Measurements from ENCODE around the gene GATAD2B.

The GATAD2B gene

GRCh38 chr1:153799566-153800465, 123.0 kb downstream of the GATAD2B start:
- Histone ChIP-seq H3K9me3 (ENCODE audit: control insufficient read depth in 1 of 2, low read length in 2 of 2) (no peaks in the 10 kb centered on the region), H3K4me1 (ENCODE audit: control insufficient read depth in 1 of 2, insufficient read depth in 2 of 2, low read length in 2 of 2) (no peaks in the 10 kb centered on the region), H3K27ac (ENCODE audit: low read depth, low read length) (no peak overlapping the region), H3K4me3 (ENCODE audit: low read depth in 1 of 2, low read length in 2 of 2) (no peak overlapping the region), H3K36me3 (ENCODE audit: control insufficient read depth in 1 of 2, insufficient read depth in 2 of 2, low read length in 2 of 2) (no peaks in the 10 kb centered on the region), H3K9ac (ENCODE audit: low read depth in 1 of 2, low read length in 2 of 2) (no peak overlapping the region), H3K27me3 (ENCODE audit: control insufficient read depth in 1 of 2, insufficient read depth in 2 of 2, low read length in 2 of 2) (no peaks in the 10 kb centered on the region)

- Histone ChIP-seq H3K4me3 (ENCODE audit: low read depth in 1 of 2, low read length in 2 of 2) (no peak overlapping the region), H3K9me3 (ENCODE audit: control insufficient read depth in 1 of 2, low read length in 2 of 2) (no peaks in the 10 kb centered on the region), H3K9ac (ENCODE audit: low read depth in 1 of 2, low read length in 2 of 2) (no peak overlapping the region), H3K36me3 (ENCODE audit: control insufficient read depth in 1 of 2, insufficient read depth in 2 of 2, low read length in 2 of 2) (no peaks in the 10 kb centered on the region), H3K27ac (ENCODE audit: low read depth, low read length) (no peak overlapping the region), H3K4me1 (ENCODE audit: control insufficient read depth in 1 of 2, insufficient read depth in 2 of 2, low read length in 2 of 2) (no peaks in the 10 kb centered on the region), H3K27me3 (ENCODE audit: control insufficient read depth in 1 of 2, insufficient read depth in 2 of 2, low read length in 2 of 2) (no peaks in the 10 kb centered on the region)
These were observed 123.8 kb downstream of the GATAD2B start for GRCh38 chr1:153799016-153799415.

DNA sequence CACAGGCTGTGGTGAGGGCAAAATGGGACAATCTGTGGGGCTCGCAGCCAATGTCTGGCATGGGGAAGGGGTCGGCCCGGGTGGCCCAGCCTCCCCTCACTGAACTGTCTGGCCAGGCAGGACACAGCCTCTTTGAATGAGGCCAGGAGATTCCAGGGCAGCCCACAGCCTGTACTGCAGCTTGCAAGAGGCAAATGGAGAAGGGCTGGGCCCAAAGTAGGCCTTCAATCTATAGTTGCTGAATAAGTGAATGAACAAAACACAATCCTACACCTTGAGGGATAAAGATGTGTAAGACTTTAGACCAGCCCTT, 124.3 kb downstream of the GATAD2B start:
- no peak overlapping the region for H3K9ac ChIP-seq (ENCODE audit: low read depth in 1 of 2, low read length in 2 of 2)
- H3K4me3 ChIP-seq (ENCODE audit: low read depth in 1 of 2, low read length in 2 of 2) = no peak overlapping the region
- no peak overlapping the region for H3K27ac ChIP-seq (ENCODE audit: low read depth, low read length)
- H3K36me3 ChIP-seq (ENCODE audit: control insufficient read depth in 1 of 2, insufficient read depth in 2 of 2, low read length in 2 of 2) = no peaks in the 10 kb centered on the region
- H3K4me1 ChIP-seq (ENCODE audit: control insufficient read depth in 1 of 2, insufficient read depth in 2 of 2, low read length in 2 of 2) = no peaks in the 10 kb centered on the region
- H3K9me3 ChIP-seq (ENCODE audit: control insufficient read depth in 1 of 2, low read length in 2 of 2) = no peaks in the 10 kb centered on the region
- no peaks in the 10 kb centered on the region for H3K27me3 ChIP-seq (ENCODE audit: control insufficient read depth in 1 of 2, insufficient read depth in 2 of 2, low read length in 2 of 2)

DNA sequence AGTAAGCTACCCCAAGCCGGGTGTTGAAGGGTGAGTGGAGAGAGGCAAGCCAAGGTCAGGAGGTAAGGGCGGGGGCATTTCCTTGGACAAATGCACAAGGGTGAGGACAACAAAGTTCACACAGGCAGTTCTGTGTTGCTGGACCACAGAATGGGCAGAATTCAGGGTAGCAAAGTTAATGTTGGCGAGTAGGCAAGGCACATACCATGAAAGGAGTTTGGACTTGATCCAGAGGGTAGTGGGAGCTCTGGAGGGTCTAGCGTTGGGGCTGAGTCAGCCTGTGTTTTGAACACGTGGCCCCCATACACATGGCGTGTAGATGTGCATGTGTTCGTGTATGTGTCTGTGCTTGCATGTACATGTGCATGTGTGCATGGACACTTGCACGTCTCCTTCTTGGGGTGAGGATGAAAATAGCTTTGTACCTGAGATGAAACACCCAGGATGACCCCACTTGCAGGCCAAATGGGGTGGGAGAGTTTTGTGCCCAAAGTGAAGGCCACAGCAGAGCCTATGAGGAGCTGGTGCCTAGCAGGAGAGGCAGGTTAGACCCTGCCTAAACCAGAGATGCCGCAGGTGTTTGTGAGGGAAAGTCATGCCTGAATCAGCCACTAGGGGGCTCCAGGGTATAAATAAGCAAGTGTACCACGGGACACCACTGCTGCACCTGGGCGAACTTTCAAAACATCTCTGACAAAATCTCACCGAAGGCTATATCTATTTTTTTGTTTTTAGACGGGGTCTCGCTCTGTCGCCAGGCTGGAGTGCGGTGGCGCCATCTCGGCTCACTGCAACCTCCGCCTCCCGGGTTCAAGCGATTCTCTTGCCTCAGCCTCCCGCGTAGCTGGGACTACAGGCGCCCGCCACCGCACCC, 125.7 kb downstream of the GATAD2B start:
- no peak overlapping the region for H3K4me3 ChIP-seq (ENCODE audit: low read depth in 1 of 2, low read length in 2 of 2)
- H3K36me3 ChIP-seq (ENCODE audit: control insufficient read depth in 1 of 2, insufficient read depth in 2 of 2, low read length in 2 of 2) = no peaks in the 10 kb centered on the region
- no peak overlapping the region for H3K9ac ChIP-seq (ENCODE audit: low read depth in 1 of 2, low read length in 2 of 2)
- H3K27me3 ChIP-seq (ENCODE audit: control insufficient read depth in 1 of 2, insufficient read depth in 2 of 2, low read length in 2 of 2) = no peaks in the 10 kb centered on the region
- H3K27ac ChIP-seq (ENCODE audit: low read depth, low read length) = no peak overlapping the region
- H3K4me1 ChIP-seq (ENCODE audit: control insufficient read depth in 1 of 2, insufficient read depth in 2 of 2, low read length in 2 of 2) = no peaks in the 10 kb centered on the region
- no peaks in the 10 kb centered on the region for H3K9me3 ChIP-seq (ENCODE audit: control insufficient read depth in 1 of 2, low read length in 2 of 2)

DNA sequence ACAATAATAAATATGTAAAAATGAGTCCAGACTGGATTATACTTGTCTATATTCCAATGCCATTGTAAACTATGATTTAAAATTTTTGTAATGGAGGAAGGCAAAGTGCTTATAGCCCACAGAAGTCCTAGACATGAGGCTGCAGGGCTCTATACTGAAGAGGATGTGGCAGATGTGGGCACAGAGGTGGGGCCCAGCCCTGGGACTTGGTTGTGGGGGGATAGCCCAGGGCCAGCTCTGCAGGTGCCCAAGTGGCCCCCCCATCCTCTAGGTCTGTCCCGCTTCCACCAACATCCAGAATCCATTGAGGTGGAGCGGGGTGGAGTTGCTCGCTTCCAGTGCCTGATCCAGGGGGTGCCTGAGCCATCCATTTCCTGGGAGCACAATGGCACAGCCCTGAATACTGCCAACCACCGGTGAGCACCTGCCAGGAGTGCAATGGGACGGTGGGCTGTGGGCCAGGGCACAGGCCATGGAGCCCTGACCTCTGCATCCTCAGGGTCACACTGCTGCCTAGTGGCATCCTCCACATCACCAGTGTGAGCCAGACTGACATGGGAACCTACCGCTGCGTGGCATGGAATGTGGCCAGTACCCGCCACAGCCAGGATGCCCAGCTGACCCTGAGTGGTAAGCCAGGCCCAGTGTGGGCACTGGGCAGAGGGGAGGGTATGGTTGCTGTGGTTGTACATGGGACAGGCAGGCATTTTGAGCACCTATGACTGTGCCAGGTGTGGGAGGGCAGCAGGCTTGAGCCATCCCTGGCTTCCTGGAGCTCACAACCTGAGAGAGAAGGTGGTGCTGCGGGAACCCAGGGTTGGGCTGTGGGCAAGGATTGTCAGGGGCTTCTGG, 126.6 kb downstream of the GATAD2B start:
- Histone ChIP-seq H3K9me3 (ENCODE audit: control insufficient read depth in 1 of 2, low read length in 2 of 2) (no peaks in the 10 kb centered on the region), H3K27me3 (ENCODE audit: control insufficient read depth in 1 of 2, insufficient read depth in 2 of 2, low read length in 2 of 2) (no peaks in the 10 kb centered on the region), H3K27ac (ENCODE audit: low read depth, low read length) (no peak overlapping the region), H3K4me1 (ENCODE audit: control insufficient read depth in 1 of 2, insufficient read depth in 2 of 2, low read length in 2 of 2) (peaks cover 0 to 7% of the 10 kb centered on the region in 2 donors), H3K36me3 (ENCODE audit: control insufficient read depth in 1 of 2, insufficient read depth in 2 of 2, low read length in 2 of 2) (no peaks in the 10 kb centered on the region), H3K9ac (ENCODE audit: low read depth in 1 of 2, low read length in 2 of 2) (no peak overlapping the region), H3K4me3 (ENCODE audit: low read depth in 1 of 2, low read length in 2 of 2) (no peak overlapping the region)

- Histone ChIP-seq H3K9me3 (ENCODE audit: control insufficient read depth in 1 of 2, low read length in 2 of 2) (no peaks in the 10 kb centered on the region), H3K4me1 (ENCODE audit: control insufficient read depth in 1 of 2, insufficient read depth in 2 of 2, low read length in 2 of 2) (peaks cover 2 to 8% of the 10 kb centered on the region in 2 donors), H3K27me3 (ENCODE audit: control insufficient read depth in 1 of 2, insufficient read depth in 2 of 2, low read length in 2 of 2) (no peaks in the 10 kb centered on the region), H3K9ac (ENCODE audit: low read depth in 1 of 2, low read length in 2 of 2) (no peak overlapping the region), H3K36me3 (ENCODE audit: control insufficient read depth in 1 of 2, insufficient read depth in 2 of 2, low read length in 2 of 2) (no peaks in the 10 kb centered on the region), H3K4me3 (ENCODE audit: low read depth in 1 of 2, low read length in 2 of 2) (no peak overlapping the region), H3K27ac (ENCODE audit: low read depth, low read length) (no peak overlapping the region)
These were observed 127.4 kb downstream of the GATAD2B start for GRCh38 chr1:153795330-153795837.

DNA sequence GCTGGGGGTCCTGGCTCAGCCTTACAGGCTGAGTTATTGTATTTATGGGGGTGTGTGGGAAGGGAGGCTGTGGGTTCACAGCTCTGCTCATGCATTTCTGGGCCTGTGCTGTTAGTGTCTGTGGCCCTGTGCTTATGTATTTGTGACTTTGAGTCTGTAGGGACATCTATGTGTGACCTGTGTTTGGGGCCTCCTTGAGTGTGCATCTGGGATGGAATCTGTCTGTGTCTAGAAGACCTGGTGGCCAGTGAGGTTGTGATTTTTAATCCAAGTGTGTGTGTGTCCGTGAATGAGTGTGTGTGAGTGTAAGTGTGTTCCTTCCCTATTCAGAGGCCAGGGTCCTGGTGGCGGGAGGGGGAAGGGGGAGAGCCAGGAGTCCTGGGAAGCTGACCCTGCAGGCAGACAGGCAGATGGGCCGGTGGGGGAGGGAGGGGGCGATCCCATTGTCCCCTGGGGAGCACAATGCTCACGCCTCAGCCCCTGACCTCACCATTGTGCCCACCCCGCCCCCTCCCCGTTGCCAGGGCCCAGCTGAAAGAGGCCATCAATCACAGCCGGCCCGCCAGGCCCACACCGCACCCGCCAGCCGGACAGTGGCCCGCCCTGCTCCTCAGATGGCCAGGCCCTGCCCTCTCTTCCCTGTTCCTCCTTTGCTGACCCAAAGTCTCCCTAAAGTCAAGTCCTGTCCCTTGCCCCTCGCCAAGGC, 128.0 kb downstream of the GATAD2B start:
- Histone ChIP-seq H3K36me3 (ENCODE audit: control insufficient read depth in 1 of 2, insufficient read depth in 2 of 2, low read length in 2 of 2) (no peaks in the 10 kb centered on the region), H3K9me3 (ENCODE audit: control insufficient read depth in 1 of 2, low read length in 2 of 2) (no peaks in the 10 kb centered on the region), H3K9ac (ENCODE audit: low read depth in 1 of 2, low read length in 2 of 2) (no peak overlapping the region), H3K4me3 (ENCODE audit: low read depth in 1 of 2, low read length in 2 of 2) (no peak overlapping the region), H3K4me1 (ENCODE audit: control insufficient read depth in 1 of 2, insufficient read depth in 2 of 2, low read length in 2 of 2) (peaks cover 8 to 14% of the 10 kb centered on the region in 2 donors), H3K27ac (ENCODE audit: low read depth, low read length) (no peak overlapping the region), H3K27me3 (ENCODE audit: control insufficient read depth in 1 of 2, insufficient read depth in 2 of 2, low read length in 2 of 2) (no peaks in the 10 kb centered on the region)

DNA sequence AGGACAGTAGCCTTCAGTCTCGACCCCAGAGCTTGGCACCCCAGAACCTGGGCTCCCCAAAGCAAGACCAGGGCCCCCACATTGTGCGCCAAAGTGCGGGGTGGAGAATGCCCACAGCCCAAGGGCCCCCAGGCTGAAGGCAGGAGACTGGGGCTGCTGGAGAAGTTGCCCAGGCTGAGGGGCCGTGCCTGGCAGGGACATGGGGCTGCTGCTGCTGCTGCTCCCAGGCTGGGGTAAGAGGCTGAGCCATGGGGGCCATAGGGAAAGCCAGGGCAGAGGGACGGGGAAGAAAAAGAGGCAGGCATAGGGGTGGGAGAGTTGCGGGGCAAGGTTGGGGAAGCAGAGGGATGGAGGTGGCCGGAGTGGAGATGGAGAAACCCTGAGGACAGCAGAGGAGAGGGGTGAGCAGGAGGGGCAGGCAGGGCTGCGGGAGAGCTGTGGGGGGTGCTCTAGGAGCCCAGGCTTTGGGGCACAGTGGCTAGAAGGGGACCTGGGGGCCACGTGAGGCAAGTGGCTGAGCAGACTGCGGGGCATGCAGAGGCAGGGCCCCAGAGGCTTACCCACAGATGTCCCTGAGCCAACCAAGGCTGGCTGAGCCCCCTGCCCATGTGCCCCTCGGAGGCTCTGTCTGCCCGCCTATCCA, 128.7 kb downstream of the GATAD2B start:
- no peaks in the 10 kb centered on the region for H3K36me3 ChIP-seq (ENCODE audit: control insufficient read depth in 1 of 2, insufficient read depth in 2 of 2, low read length in 2 of 2)
- H3K4me1 ChIP-seq (ENCODE audit: control insufficient read depth in 1 of 2, insufficient read depth in 2 of 2, low read length in 2 of 2) = peaks cover 15 to 20% of the 10 kb centered on the region in 2 donors
- H3K4me3 ChIP-seq (ENCODE audit: low read depth in 1 of 2, low read length in 2 of 2) = no peak overlapping the region
- H3K9ac ChIP-seq (ENCODE audit: low read depth in 1 of 2, low read length in 2 of 2) = no peak overlapping the region
- H3K27me3 ChIP-seq (ENCODE audit: control insufficient read depth in 1 of 2, insufficient read depth in 2 of 2, low read length in 2 of 2) = no peaks in the 10 kb centered on the region
- no peak overlapping the region for H3K27ac ChIP-seq (ENCODE audit: low read depth, low read length)
- H3K9me3 ChIP-seq (ENCODE audit: control insufficient read depth in 1 of 2, low read length in 2 of 2) = no peaks in the 10 kb centered on the region

All from duodenal mucosa (tissue), 2 donors.